GM19328 (cell line): Measurements from ENCODE around the gene CHST15.
A peak's percentile ranks its signal among the peaks of the same experiment; 100 is the strongest.
"Not testable (repeated sequence)": the region's sequence is repeated elsewhere in the genome, so short reads cannot be mapped to it uniquely, and the experiment has no call there.

Source experiments
- ATAC-seq: cut with Tn5 transposase; IDR thresholded peaks from one replicate; pipeline ENCODE4 v1.9.1; 2021; ENCODE audit warnings: mild to moderate bottlenecking, moderate library complexity; ENCODE audit not compliant: unreplicated experiment

CHST15 gene

DNA sequence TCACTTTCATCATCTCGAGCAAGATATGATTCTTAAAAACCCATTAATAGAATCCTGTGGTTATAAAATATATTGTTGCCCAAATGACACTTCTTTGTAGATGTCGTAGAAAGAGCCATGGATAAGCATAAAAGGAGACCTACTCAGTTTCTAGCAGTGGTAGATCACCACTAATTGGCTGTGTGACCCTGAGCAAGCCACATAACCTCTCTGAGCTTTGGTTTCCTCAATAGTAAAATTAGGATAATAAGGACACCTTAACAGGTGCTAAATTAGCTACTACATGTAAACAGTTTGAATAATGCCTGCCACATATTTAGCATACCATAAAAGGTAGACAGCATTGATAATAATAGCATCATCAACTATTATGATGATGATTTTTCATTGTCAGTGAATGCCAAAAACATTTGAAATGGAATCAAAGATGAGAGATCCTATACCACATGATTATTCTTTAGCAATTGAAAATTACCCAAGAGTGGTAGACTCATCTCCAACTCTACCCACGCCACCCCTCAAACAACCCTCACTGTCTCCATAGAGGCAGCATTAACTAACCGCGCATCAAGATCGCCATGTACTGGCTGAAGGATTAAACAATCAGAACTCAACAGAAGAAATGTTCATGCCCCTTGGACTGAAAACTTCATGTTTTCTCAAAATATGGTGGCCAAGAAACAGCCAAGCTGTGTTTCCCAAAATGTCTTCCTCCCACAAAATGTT is 45.8 kb downstream of the CHST15 start:
- no peak for ATAC-seq

- ATAC-seq: no peak
Measured at GRCh38 chr10:124045801-124046355, 47.5 kb downstream of the CHST15 start.

- no peak for ATAC-seq
Measured at GRCh38 chr10:124045276-124045675, 48.1 kb downstream of the CHST15 start.

- ATAC-seq: no peak
Measured at GRCh38 chr10:124044143-124044862, 49.1 kb downstream of the CHST15 start.

GRCh38 chr10:124043310-124044142 is 49.9 kb downstream of the CHST15 start:
- no peak for ATAC-seq

DNA sequence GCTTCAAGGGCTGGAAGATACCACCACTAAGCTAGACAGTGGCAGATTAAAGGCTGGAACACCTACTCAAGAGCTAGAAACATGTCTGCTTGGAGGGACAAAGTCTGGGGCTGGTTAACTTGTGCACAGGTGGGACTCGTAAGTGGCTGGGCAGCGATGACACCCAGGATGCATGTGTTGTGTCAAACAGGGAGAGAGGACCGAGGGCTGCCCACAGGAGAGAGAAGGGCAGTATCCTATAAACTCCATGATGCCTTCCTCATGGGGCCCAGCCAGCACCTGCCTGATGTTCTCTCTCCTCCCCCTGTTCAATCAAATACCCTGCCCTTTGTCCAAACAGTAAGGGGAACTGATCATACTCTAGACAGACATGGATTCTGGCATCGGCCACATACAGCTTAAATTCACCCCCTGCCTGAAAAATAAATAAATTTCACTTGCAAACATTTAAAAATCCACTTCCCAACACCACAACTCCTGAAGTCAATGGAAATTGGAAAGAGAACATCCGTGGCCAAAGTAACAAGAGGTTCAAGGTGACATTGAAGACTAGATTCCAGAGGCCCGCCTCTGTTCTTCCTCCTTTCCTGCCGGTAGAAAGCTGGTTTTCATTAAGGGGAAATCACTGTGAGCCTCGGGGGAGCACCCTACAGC is 50.6 kb downstream of the CHST15 start:
- ATAC-seq: no peak

DNA sequence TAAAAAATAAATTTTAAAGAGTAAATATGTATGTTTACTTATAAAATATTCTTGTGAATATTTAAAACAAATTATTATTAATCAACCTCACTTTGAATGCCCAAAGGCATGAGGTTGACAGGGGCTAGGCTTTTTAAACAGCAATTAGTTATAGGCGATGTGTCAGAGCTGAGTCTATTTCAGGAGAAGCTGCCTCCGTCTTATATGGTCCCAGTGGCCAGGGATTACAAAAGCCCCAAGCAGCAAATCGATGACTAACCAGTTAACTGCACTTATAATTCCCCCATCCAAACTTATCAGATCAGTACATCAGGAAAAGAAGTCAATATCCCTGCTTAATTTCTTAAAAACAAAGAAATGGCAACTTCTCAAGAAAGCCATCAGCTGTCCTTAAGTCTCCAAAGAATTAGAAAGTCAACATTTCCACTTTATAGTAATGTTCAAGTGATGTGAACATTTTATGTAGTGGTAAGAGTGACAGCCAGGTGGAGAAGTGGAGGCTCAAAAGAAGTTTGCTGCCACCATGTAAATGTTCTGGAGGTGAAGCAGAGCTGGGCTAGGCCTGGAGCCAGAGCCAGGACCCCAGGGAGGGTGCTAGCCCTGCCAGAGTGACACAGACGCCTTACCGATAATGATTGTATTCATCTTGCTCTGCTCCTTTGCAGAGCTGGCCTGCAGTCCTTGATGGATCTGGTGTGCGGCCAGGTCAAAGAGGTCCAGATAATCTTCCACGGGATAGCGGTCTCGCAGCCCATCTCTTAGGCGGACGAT is 51.5 kb downstream of the CHST15 start:
- ATAC-seq: no peak

- ATAC-seq: no peak
Measured at GRCh38 chr10:124040451-124041188, 52.8 kb downstream of the CHST15 start.

GRCh38 chr10:124039483-124040013 is 53.9 kb downstream of the CHST15 start:
- ATAC-seq: no peak

DNA sequence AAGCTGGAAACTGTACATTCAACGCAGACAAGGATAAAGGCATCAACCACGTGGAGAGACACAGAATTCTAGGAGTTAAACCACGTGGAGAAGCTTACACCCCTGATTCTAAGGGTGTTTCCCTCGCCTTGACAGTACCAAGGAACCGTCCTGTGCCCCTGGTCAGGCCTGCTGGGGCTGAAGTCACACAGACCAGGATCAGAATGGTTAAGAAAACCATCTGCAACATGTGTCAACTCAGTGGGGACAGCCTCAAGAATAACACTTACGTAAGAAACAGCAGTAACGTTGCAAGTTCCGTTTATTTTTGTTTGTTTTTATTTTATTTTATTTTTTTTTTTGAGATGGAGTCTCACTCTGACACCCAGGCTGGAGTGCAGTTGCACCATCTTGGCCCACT is 55.6 kb downstream of the CHST15 start:
- no peak for ATAC-seq

GRCh38 chr10:124037286-124037685 is 56.1 kb downstream of the CHST15 start:
- ATAC-seq: no peak

- no peak for ATAC-seq
Measured at GRCh38 chr10:124036746-124037145, 56.7 kb downstream of the CHST15 start.

GRCh38 chr10:124035928-124036558 is 57.4 kb downstream of the CHST15 start:
- peak; percentile 98 for ATAC-seq

GRCh38 chr10:124035306-124035927 is 58.0 kb downstream of the CHST15 start:
- no peak for ATAC-seq

DNA sequence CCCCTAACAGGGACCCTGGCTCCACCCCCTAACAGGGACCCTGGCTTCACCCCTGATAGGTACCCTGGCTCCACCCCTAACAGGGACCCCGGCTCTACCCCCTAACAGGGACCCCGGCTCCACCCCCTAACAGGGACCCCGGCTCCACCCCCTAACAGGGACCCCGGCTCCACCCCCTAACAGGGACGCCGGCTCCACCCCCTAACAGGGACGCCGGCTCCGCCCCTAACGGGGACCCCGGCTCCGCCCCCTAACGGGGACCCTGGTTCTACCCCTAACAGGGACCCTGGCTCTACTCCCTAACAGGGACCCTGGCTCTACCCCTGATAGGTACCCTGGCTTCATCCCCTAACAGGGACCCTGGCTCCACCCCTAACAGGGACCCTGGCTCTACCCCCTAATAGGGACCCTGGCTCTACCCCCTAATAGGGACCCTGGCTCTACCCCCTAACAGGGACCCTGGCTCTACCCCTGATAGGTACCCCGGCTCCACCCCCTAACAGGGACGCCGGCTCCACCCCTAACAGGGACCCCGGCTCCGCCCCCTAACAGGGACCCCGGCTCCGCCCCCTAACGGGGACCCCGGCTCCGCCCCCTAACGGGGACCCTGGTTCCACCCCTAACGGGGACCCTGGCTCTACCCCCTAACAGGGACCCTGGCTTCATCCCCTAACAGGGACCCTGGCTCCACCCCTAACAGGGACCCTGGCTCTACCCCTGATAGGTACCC is 58.7 kb downstream of the CHST15 start:
- not testable (repeated sequence) for ATAC-seq

GRCh38 chr10:124033887-124034218 is 59.5 kb downstream of the CHST15 start:
- ATAC-seq: no peak
